ENCODE results near the gene XIRP2. TPM values are rescaled to one million over a fixed set of nuclear protein-coding genes. Genes with fewer than 3 reads are reported as not detected.
"Not testable (repeated sequence)": the region's sequence is repeated elsewhere in the genome, so short reads cannot be mapped to it uniquely, and the experiment has no call there.

The XIRP2 gene
- polyA plus RNA-seq, 1 experiment = not detected

GRCh38 chr2:167103757-167104133 lies 215.5 kb downstream of the XIRP2 start:
- no peak for DNase-seq (ENCODE audit: low read depth)
- no peak overlapping the region for H3K4me3 ChIP-seq (ENCODE audit: low read depth, low read length)
- H3K27me3 ChIP-seq (ENCODE audit: control insufficient read depth, insufficient read depth, low read length) = no peaks in the 10 kb centered on the region
- ChIA-PET POLR2A (no interaction called here), CTCF (no interaction called here)
- H3K36me3 ChIP-seq (ENCODE audit: control insufficient read depth, insufficient read depth, low read length) = no peaks in the 10 kb centered on the region
- TF ChIP-seq CTCF (IDR thresholded peaks at IDR 0.05; ENCODE audit: insufficient read depth, low read depth, low read length) = no peak

GRCh38 chr2:167104691-167105090 lies 216.4 kb downstream of the XIRP2 start:
- TF ChIP-seq CTCF (IDR thresholded peaks at IDR 0.05; ENCODE audit: insufficient read depth, low read depth, low read length) = no peak
- POLR2A ChIA-PET = no interaction called here
- CTCF ChIA-PET = no interaction called here
- H3K27me3 ChIP-seq (ENCODE audit: control insufficient read depth, insufficient read depth, low read length) = no peaks in the 10 kb centered on the region
- no peak overlapping the region for H3K4me3 ChIP-seq (ENCODE audit: low read depth, low read length)
- no peak for DNase-seq (ENCODE audit: low read depth)
- no peaks in the 10 kb centered on the region for H3K36me3 ChIP-seq (ENCODE audit: control insufficient read depth, insufficient read depth, low read length)

GRCh38 chr2:167109682-167110081 lies 221.4 kb downstream of the XIRP2 start:
- H3K4me3 ChIP-seq (ENCODE audit: low read depth, low read length); POLR2A ChIA-PET; H3K36me3 ChIP-seq (ENCODE audit: control insufficient read depth, insufficient read depth, low read length); DNase-seq (ENCODE audit: low read depth); H3K27me3 ChIP-seq (ENCODE audit: control insufficient read depth, insufficient read depth, low read length): not testable (repeated sequence)
- CTCF ChIA-PET = interaction anchor here (0.6 to 1.6 kb wide), 2 partner anchors 11 to 72 kb away, joined by 3 to 4 read pairs; no protein-coding TSS in a partner anchor

- no peak overlapping the region for H3K4me3 ChIP-seq (ENCODE audit: low read depth, low read length)
- no peak for TF ChIP-seq CTCF (IDR thresholded peaks at IDR 0.05; ENCODE audit: insufficient read depth, low read depth, low read length)
- H3K27me3 ChIP-seq (ENCODE audit: control insufficient read depth, insufficient read depth, low read length) = no peaks in the 10 kb centered on the region
- ChIA-PET POLR2A (no interaction called here), CTCF (interaction anchor here (0.6 to 1.6 kb wide), 2 partner anchors 10 to 72 kb away, joined by 3 to 4 read pairs; no protein-coding TSS in a partner anchor)
- H3K36me3 ChIP-seq (ENCODE audit: control insufficient read depth, insufficient read depth, low read length) = no peaks in the 10 kb centered on the region
- no peak for DNase-seq (ENCODE audit: low read depth)
Observed at GRCh38 chr2:167110345-167110744, 222.1 kb downstream of the XIRP2 start.

- ChIA-PET POLR2A (no interaction called here), CTCF (no interaction called here)
- Histone ChIP-seq H3K4me3 (ENCODE audit: low read depth, low read length) (no peak overlapping the region), H3K27me3 (ENCODE audit: control insufficient read depth, insufficient read depth, low read length) (no peaks in the 10 kb centered on the region), H3K36me3 (ENCODE audit: control insufficient read depth, insufficient read depth, low read length) (no peaks in the 10 kb centered on the region)
- no peak for TF ChIP-seq CTCF (IDR thresholded peaks at IDR 0.05; ENCODE audit: insufficient read depth, low read depth, low read length)
- DNase-seq (ENCODE audit: low read depth) = no peak
Observed at GRCh38 chr2:167114018-167114417, 225.7 kb downstream of the XIRP2 start.

- no peak for DNase-seq (ENCODE audit: low read depth)
- Histone ChIP-seq H3K27me3 (ENCODE audit: control insufficient read depth, insufficient read depth, low read length) (no peaks in the 10 kb centered on the region), H3K36me3 (ENCODE audit: control insufficient read depth, insufficient read depth, low read length) (no peaks in the 10 kb centered on the region), H3K4me3 (ENCODE audit: low read depth, low read length) (no peak overlapping the region)
- ChIA-PET CTCF (interaction anchor here (0.9 kb wide), 1 partner anchor 10 kb away, joined by 3 read pairs; no protein-coding TSS in a partner anchor), POLR2A (no interaction called here)
- no peak for TF ChIP-seq CTCF (IDR thresholded peaks at IDR 0.05; ENCODE audit: insufficient read depth, low read depth, low read length)
Observed at GRCh38 chr2:167115541-167115940, 227.3 kb downstream of the XIRP2 start.
